Measurements from ENCODE around the gene SCYGR1. TPM values are rescaled to one million over a fixed set of nuclear protein-coding genes. Genes with fewer than 3 reads are reported as not detected.

Gene SCYGR1
- total RNA-seq, 4 donors from 2014 or later, result not detected

GRCh38 chr2:227344231-227344630, 43.5 kb downstream of the SCYGR1 start:
- in situ Hi-C loops (cut with MboI; ENCODE audit: low sequenced_read_pairs in 4 of 4), result no loop called here
- ATAC-seq (no peak), DNase-seq (no peak)
- Histone ChIP-seq H3K9me3 (no peaks in the 10 kb centered on the region), H3K4me3 (no peak overlapping the region), H3K27ac (no peak overlapping the region), H3K27me3 (no peaks in the 10 kb centered on the region), H3K4me1 (no peaks in the 10 kb centered on the region), H3K36me3 (peaks cover 0 to 35% of the 10 kb centered on the region in 2 donors)
- TF ChIP-seq POLR2A (IDR thresholded peaks at IDR 0.05), result no peak
- TF ChIP-seq, protein P1, sequence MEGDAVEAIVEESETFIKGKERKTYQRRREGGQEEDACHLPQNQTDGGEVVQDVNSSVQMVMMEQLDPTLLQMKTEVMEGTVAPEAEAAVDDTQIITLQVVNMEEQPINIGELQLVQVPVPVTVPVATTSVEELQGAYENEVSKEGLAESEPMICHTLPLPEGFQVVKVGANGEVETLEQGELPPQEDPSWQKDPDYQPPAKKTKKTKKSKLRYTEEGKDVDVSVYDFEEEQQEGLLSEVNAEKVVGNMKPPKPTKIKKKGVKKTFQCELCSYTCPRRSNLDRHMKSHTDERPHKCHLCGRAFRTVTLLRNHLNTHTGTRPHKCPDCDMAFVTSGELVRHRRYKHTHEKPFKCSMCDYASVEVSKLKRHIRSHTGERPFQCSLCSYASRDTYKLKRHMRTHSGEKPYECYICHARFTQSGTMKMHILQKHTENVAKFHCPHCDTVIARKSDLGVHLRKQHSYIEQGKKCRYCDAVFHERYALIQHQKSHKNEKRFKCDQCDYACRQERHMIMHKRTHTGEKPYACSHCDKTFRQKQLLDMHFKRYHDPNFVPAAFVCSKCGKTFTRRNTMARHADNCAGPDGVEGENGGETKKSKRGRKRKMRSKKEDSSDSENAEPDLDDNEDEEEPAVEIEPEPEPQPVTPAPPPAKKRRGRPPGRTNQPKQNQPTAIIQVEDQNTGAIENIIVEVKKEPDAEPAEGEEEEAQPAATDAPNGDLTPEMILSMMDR (IDR thresholded peaks at IDR 0.05 in 4 of 5, conservative IDR thresholded peaks at IDR 0.05 in 1 of 5), result no peak
- intact Hi-C loops (cut with DNase I; ENCODE audit: low total_unique reads), result no loop called here

DNA sequence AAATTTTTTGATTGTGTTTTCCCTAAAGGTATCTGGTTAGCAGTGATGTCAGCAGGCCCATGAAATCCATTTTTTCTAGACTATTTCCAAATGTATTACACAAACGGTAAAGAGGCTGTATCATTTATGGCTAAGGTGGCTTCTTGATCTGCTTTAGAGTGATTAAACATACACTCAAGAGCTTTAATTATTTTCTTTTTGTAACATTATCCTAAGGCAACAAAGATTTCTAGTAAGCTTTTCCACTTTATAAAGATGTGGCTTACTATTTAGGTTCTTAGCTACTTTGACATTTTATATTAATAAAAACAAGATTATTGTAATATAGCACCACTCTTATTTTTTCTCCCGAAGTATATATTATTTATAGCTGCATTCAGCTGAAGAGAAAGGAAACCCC, 46.2 kb downstream of the SCYGR1 start:
- Histone ChIP-seq H3K36me3 (peaks cover 0 to 27% of the 10 kb centered on the region in 2 donors), H3K4me3 (no peak overlapping the region)
- no peak for DNase-seq

DNA sequence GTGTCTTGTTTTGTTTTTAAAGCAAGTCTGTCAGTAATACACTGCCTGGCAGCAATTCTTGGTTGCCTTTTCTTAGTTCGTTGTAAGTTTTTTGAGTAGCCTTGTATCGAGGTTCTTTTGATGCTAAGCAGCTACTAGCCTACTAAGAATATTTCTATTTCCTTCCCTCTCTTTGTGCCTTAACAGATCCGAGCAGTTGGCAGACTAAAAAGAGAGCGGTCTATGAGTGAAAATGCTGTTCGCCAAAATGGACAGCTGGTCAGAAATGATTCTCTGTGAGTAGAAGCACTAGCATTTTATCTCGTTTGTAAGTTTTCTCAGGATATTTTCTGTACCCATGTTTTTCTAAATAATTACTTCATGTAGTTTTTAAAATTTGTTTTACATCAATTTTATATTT, 47.6 kb downstream of the SCYGR1 start:
- TF ChIP-seq POLR2A (IDR thresholded peaks at IDR 0.05), result no peak
- TF ChIP-seq, protein P1 (IDR thresholded peaks at IDR 0.05 in 4 of 5, conservative IDR thresholded peaks at IDR 0.05 in 1 of 5), result no peak
- in situ Hi-C loops (cut with MboI; ENCODE audit: low sequenced_read_pairs in 4 of 4), result no loop called here
- intact Hi-C loops (cut with DNase I; ENCODE audit: low total_unique reads), result no loop called here
- ATAC-seq (no peak), DNase-seq (no peak)
- Histone ChIP-seq H3K9me3 (no peaks in the 10 kb centered on the region), H3K27me3 (no peaks in the 10 kb centered on the region), H3K4me1 (no peaks in the 10 kb centered on the region), H3K36me3 (peaks cover 0 to 37% of the 10 kb centered on the region in 2 donors), H3K27ac (no peak overlapping the region), H3K4me3 (no peak overlapping the region)

More for the DNA sequence above, 46.2 kb downstream of the SCYGR1 start:
- in situ Hi-C loops (cut with MboI; ENCODE audit: low sequenced_read_pairs in 4 of 4) (no loop called here), intact Hi-C loops (cut with DNase I; ENCODE audit: low total_unique reads) (no loop called here)
- ATAC-seq, result no peak
- no peaks in the 10 kb centered on the region for H3K9me3 ChIP-seq
- H3K4me1 ChIP-seq, result no peaks in the 10 kb centered on the region
- TF ChIP-seq, protein P1 (IDR thresholded peaks at IDR 0.05 in 4 of 5, conservative IDR thresholded peaks at IDR 0.05 in 1 of 5), result no peak
- TF ChIP-seq POLR2A (IDR thresholded peaks at IDR 0.05), result no peak
- no peaks in the 10 kb centered on the region for H3K27me3 ChIP-seq
- no peak overlapping the region for H3K27ac ChIP-seq

- intact Hi-C loops (cut with DNase I; ENCODE audit: low total_unique reads), result no loop called here
- in situ Hi-C loops (cut with MboI; ENCODE audit: low sequenced_read_pairs in 4 of 4), result no loop called here
- TF ChIP-seq, protein P1 (IDR thresholded peaks at IDR 0.05 in 4 of 5, conservative IDR thresholded peaks at IDR 0.05 in 1 of 5), result no peak
- no peak for TF ChIP-seq POLR2A (IDR thresholded peaks at IDR 0.05)
- Histone ChIP-seq H3K36me3 (peaks cover 0 to 44% of the 10 kb centered on the region in 2 donors), H3K27me3 (no peaks in the 10 kb centered on the region), H3K9me3 (no peaks in the 10 kb centered on the region), H3K27ac (no peak overlapping the region), H3K4me1 (no peaks in the 10 kb centered on the region), H3K4me3 (no peak overlapping the region)
- ATAC-seq (no peak), DNase-seq (no peak)
Measured at GRCh38 chr2:227339098-227339599, 48.6 kb downstream of the SCYGR1 start.

Other genes with a start within 250 kb of the SCYGR1 start
- gene COL4A4, start 223.7 kb downstream of the SCYGR1 start, total RNA-seq, result 10 to 100 TPM in 1 of 4 donors, 1 to 10 TPM in 3; 2.0 to 11.4 (median 5.7) TPM
- 10 to 100 TPM in 1 of 4 donors, 1 to 10 TPM in 3; 1.9 to 66.8 (median 3.8) TPM for gene COL4A3, start 223.3 kb downstream of the SCYGR1 start, total RNA-seq
- 100 to 1,000 TPM in 3 of 4 donors, 10 to 100 TPM in 1; 94.5 to 151 (median 131) TPM for gene MFF, start 62.7 kb downstream of the SCYGR1 start, total RNA-seq
- not detected for gene TM4SF20, start 8.6 kb downstream of the SCYGR1 start, total RNA-seq
- gene AGFG1, start 84.2 kb upstream of the SCYGR1 start, total RNA-seq, result 10 to 100 TPM; 55.1 to 75.6 (median 61.5) TPM
- gene SCYGR2, start 210.9 kb upstream of the SCYGR1 start, total RNA-seq, result not detected
- gene SCYGR3, start 226.9 kb upstream of the SCYGR1 start, total RNA-seq, result not detected
- gene SCYGR4, start 229.5 kb upstream of the SCYGR1 start, total RNA-seq, result not detected